ACC112 (cell line): Measurements from ENCODE around the gene ZNF57.

Experiments used
- H2AFZ ChIP-seq: fragments of 200-600 bp; sonication (generic); one replicate; pipeline ENCODE4 v1.6.0; 2017; ENCODE audit warnings: antibody characterized with exemption, low read length; ENCODE audit not compliant: unreplicated experiment
- H3K27ac ChIP-seq: fragments of 200-600 bp; sonication (generic); 2 replicates; pipeline ENCODE4 v1.5.1; 2014; ENCODE audit warnings: low read depth, mild to moderate bottlenecking, antibody characterized with exemption, low read length, moderate library complexity
- H3K27me3 ChIP-seq: fragments of 200-600 bp; sonication (generic); 2 replicates; pipeline ENCODE4 v1.6.1; 2014; ENCODE audit warnings: mild to moderate bottlenecking, antibody characterized with exemption, low read length, moderate library complexity, mixed read lengths; ENCODE audit not compliant: insufficient read depth
- H3K36me3 ChIP-seq: fragments of 200-600 bp; sonication (generic); 2 replicates; pipeline ENCODE4 v1.6.1; 2016; ENCODE audit warnings: mild to moderate bottlenecking, antibody characterized with exemption, low read length, moderate library complexity, mixed read lengths; ENCODE audit not compliant: insufficient read depth
- H3K4me1 ChIP-seq: fragments of 200-600 bp; sonication (generic); one replicate; pipeline ENCODE4 v1.6.1; 2016; ENCODE audit warnings: low read length, mixed read lengths; ENCODE audit not compliant: insufficient read depth, unreplicated experiment, control insufficient read depth
- H3K4me3 ChIP-seq: fragments of 200-600 bp; sonication (generic); 2 replicates; pipeline ENCODE4 v1.5.1; 2014; ENCODE audit warnings: mild to moderate bottlenecking, low read depth, low read length
- H3K79me2 ChIP-seq: fragments of 200-600 bp; sonication (generic); one replicate; pipeline ENCODE4 v1.6.0; 2016; ENCODE audit warnings: low read length; ENCODE audit not compliant: control insufficient read depth, unreplicated experiment, insufficient read depth

ZNF57 gene

DNA sequence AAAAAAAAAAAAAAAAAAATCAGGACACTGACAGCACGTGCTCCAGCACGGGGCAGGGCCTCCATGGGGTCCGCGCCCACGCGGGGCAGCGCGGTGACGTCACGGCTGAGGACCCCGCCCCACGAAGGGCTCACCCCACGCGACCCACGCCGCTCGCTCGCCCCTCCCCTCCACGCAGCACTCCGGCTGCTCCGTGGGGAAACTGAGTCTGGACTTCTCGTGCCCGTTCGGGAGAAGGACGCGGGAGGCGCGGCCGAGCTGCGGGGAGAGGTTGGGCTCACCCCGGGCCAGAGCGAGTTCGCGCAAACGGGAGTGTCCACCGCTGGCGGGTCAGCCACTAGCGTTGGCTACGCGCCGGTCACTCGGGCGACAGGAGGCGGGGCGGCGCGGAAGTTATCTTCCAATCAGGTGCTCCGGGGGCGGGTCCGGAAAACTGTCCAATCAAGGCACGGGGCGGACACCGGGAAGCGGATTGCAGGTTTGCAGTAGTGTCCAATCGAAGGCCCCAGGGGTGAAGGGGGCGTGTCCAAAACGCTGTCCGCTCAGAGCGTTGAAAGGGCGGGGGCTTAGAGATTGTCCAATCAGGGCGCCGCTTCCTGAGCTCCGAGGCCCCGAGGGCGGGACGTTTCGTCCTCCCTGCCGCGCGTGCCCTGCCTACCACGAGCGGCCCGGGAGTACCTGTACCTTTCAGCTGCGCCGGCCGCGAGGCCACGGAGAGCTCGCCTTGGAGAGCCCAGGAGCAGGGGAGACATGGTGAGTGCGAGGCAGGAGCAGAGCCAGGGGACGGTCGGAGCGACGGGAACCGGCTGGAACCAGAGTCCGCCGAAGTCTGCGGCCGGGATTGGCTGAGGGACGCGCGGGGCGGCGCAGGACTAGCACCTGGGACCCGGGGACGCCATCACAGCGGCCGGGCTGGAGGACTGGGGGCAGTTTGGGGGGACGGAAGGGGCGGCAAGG is at the start of gene ZNF57:
TSS of gene ZNF57 (plus strand) at position 633 of the 957 bp plus-strand sequence. CDS start at position 751, 118 bp downstream.
- H3K27ac ChIP-seq: peak within 1 kb of the TSS; percentile 75; the same call in 1 of the 2 replicates
- peaks cover 4% of the 10 kb centered on the region for H3K4me1 ChIP-seq
- peaks cover 17% of the 10 kb centered on the region for H3K79me2 ChIP-seq
- peak within 1 kb of the TSS; percentile 97 for H3K4me3 ChIP-seq
- no peaks in the 10 kb centered on the region for H3K36me3 ChIP-seq
- H2AFZ ChIP-seq: peak within 1 kb of the TSS; percentile 94
- H3K27me3 ChIP-seq: no peaks in the 10 kb centered on the region

DNA sequence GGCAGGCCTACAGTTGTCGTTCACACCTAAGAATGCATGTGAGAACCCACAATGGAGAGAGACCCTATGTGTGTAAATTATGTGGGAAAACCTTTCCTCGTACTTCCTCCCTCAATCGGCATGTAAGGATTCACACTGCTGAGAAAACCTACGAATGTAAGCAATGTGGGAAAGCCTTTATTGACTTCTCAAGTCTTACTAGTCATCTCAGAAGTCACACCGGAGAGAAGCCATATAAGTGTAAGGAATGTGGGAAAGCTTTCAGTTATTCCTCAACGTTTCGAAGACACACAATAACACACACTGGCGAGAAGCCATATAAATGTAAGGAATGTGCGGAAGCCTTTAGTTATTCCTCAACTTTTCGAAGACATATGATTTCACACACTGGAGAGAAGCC is 48.1 kb upstream of the ZNF57 start:
- no peaks in the 10 kb centered on the region for H3K4me1 ChIP-seq
- H3K36me3 ChIP-seq: peaks cover 49% of the 10 kb centered on the region
- no peak overlapping the region for H3K27ac ChIP-seq
- H2AFZ ChIP-seq: no peak overlapping the region
- H3K79me2 ChIP-seq: peaks cover under 1% of the 10 kb centered on the region
- H3K4me3 ChIP-seq: no peak overlapping the region
- H3K27me3 ChIP-seq: no peaks in the 10 kb centered on the region

DNA sequence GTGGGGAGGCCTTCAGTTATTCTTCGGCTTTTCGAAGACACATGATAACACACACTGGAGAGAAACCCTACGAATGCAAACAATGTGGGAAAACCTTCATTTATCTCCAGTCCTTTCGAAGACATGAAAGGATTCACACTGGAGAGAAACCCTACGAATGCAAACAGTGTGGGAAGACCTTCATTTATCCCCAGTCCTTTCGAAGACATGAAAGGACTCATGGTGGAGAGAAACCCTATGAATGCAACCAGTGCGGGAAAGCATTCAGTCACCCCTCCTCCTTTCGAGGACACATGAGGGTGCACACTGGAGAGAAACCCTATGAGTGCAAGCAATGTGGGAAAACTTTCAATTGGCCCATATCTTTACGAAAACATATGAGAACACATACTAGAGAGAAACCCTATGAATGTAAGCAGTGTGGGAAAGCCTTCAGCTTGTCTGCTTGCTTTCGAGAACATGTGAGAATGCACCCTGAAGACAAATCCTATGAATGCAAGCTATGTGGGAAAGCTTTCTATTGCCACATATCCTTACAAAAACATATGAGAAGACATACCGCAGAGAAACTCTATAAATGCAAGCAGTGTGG is 47.6 kb upstream of the ZNF57 start:
- no peak overlapping the region for H2AFZ ChIP-seq
- H3K27me3 ChIP-seq: no peaks in the 10 kb centered on the region
- H3K4me1 ChIP-seq: no peaks in the 10 kb centered on the region
- H3K36me3 ChIP-seq: peaks cover 49% of the 10 kb centered on the region
- H3K27ac ChIP-seq: no peak overlapping the region
- no peaks in the 10 kb centered on the region for H3K79me2 ChIP-seq
- no peak overlapping the region for H3K4me3 ChIP-seq

DNA sequence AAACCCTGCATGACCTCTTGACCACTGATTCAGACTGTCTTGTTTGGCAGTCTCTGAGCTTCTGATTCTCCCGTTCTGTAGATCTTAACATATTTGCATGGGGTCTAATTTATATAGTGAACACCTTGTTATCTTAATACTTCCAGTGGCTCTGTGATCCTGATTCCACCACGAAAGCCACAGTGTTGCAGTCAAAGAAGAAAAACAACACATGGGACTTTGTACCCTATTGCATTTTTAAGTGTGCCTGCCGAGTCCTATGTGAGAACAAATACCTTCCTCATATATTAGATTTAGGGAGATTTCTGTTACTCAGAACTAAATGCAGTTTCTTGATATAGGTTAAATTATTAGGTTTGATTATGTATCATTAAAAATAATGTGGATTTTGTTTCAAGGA is 45.9 kb upstream of the ZNF57 start:
- H3K27me3 ChIP-seq: no peaks in the 10 kb centered on the region
- H3K36me3 ChIP-seq: peaks cover 48% of the 10 kb centered on the region
- H3K4me1 ChIP-seq: no peaks in the 10 kb centered on the region

DNA sequence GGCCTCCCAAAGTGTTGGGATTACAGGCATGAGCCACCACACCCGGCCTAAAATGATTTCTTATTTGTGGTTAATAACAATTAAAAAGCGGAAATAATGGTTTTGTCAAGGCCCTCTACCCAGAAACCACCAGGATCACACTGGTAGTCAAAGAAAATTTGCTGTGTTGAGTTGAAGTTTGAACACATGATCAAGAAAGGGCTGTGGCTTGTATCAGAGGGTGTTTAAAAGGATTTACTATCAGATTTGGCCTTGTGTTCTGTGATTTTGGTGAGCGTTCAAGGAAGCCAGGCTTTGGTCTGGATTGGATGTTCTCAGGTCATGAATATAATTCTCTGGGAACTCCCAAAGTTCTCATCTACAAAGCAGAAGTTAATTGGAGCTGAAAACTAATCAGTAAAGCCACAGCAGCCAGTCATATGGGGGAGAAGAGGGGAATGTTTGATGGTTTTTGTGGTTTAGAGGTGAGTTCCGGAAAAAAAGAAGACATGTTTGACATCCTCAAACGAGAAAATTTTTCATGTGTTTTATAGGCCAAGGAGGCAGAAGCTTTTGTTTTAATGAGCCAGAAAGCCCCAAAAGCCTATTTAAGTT is 44.2 kb upstream of the ZNF57 start:
- H3K4me3 ChIP-seq: no peak overlapping the region
- no peaks in the 10 kb centered on the region for H3K79me2 ChIP-seq
- no peak overlapping the region for H3K27ac ChIP-seq
- H2AFZ ChIP-seq: no peak overlapping the region
- peaks cover 34% of the 10 kb centered on the region for H3K36me3 ChIP-seq
- no peaks in the 10 kb centered on the region for H3K27me3 ChIP-seq
- H3K4me1 ChIP-seq: no peaks in the 10 kb centered on the region

More for the DNA sequence above, 45.9 kb upstream of the ZNF57 start:
- no peak overlapping the region for H3K27ac ChIP-seq
- H3K4me3 ChIP-seq: no peak overlapping the region
- H3K79me2 ChIP-seq: no peaks in the 10 kb centered on the region
- no peak overlapping the region for H2AFZ ChIP-seq

DNA sequence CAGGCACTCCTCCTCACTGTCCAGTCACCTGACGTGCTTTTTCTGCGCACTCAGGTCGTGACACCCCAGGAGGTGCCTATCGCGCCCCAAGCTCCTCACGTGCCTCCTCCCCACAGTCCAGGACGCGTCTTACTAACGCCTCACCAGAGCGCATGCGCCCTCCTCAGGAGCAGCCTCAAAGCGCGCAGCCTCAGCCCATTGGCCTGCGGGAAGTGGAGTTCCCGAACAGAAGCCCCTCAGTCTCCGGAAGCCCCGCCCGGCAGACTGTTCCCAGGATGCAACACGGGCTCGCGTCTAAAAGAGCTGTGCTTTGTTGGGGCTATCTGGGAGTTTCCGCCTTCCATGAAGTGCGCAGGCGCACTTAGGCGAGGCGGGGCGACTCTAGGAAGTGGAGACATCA is 41.9 kb upstream of the ZNF57 start:
- Histone ChIP-seq H3K36me3 (peaks cover 11% of the 10 kb centered on the region), H3K4me1 (no peaks in the 10 kb centered on the region), H2AFZ (no peak overlapping the region), H3K79me2 (no peaks in the 10 kb centered on the region), H3K27ac (no peak overlapping the region), H3K27me3 (no peaks in the 10 kb centered on the region), H3K4me3 (no peak overlapping the region)

DNA sequence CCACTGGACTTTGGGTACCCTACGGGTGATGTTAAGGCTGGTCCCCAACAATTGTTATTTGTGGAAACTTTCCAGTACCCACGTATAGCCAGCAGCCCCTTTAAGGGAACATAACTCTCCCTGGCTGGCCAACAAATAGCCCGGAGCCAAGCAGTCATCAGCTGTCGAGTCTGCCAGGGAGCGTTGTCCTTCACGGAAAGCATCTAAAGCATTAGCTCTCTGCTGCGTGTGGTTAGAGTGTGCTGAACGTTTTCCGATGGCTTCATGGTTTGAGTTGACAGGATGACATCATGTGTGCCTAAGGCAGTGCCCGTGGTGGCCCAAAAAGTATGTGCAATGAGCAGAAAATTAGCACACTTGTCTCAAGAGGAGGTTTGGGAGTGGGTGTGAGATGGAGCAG is 36.9 kb upstream of the ZNF57 start:
- Histone ChIP-seq H3K27me3 (no peaks in the 10 kb centered on the region), H3K36me3 (no peaks in the 10 kb centered on the region), H3K4me3 (no peak overlapping the region), H3K4me1 (no peaks in the 10 kb centered on the region), H3K27ac (no peak overlapping the region), H3K79me2 (no peaks in the 10 kb centered on the region), H2AFZ (no peak overlapping the region)

DNA sequence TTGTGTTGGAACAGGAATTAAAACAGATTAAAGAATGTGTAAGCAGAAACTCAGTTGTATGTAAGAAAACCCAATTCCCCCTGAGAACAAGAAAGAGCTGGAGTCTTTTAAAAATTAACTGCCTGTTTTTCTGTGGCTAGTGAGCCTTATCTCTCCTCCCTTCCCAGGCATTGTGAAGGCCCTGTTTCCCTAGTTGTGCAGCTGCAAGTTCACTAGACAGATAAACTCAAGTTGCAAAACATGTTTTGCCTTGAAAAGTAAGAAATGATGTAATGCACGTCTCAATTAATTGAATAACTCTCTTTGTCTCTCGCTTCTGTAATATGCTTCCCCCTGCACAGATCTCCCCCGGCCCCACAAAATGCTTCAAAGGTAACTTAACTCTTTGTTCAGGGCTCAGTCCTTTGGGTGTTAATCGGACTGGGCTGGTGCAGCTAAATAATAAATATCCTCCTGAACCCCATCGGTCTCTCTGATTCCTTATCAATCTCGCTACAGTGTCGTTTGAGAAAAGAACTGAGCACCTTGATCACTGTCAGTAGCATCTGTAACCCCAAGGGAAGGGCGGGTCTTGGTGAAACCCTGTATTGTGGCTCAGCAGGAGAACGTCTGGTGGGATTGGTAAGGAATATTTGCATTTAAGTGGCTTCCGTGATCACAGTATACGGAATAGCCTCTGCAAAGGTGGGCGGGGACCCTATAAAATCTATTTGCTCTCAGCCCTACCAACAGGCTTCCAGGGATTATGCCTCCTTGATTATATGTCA is 35.2 kb upstream of the ZNF57 start:
- H3K79me2 ChIP-seq: no peaks in the 10 kb centered on the region
- H2AFZ ChIP-seq: no peak overlapping the region
- H3K27ac ChIP-seq: no peak overlapping the region
- no peaks in the 10 kb centered on the region for H3K4me1 ChIP-seq
- no peak overlapping the region for H3K4me3 ChIP-seq
- no peaks in the 10 kb centered on the region for H3K36me3 ChIP-seq
- H3K27me3 ChIP-seq: no peaks in the 10 kb centered on the region

DNA sequence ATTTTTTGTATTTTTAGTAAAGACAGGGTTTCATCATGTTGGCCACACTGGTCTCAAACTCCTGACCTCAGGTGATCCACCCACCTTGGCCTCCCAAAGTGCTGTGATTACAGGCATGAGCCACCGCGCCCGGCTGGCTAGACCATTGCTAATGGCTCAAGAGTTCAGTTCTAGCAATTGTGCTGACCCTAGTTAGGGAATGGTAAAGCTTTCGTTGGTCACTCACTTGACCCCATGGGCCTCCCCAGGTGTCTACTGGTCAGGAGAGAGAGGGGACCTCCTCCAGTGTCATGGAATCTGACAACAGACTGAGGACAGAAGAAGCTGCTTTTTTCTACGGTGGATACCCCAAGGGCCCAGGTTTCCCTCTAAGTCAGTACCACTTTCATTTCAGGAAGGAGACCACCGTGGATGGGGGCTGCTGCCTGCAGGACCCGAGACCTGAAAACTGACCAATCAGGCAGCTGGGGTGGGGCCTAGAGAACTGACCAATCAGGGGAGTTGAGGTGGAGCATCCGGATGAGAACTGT is 34.2 kb upstream of the ZNF57 start:
- Histone ChIP-seq H3K36me3 (no peaks in the 10 kb centered on the region), H3K4me1 (no peaks in the 10 kb centered on the region), H3K27me3 (no peaks in the 10 kb centered on the region), H3K4me3 (no peak overlapping the region), H3K27ac (no peak overlapping the region), H2AFZ (no peak overlapping the region), H3K79me2 (no peaks in the 10 kb centered on the region)
